HG03025 (cell line): ENCODE data around the gene CELF6.
"Not testable (repeated sequence)": the region's sequence is repeated elsewhere in the genome, so short reads cannot be mapped to it uniquely, and the experiment has no call there.

Source experiments
- ATAC-seq: cut with Tn5 transposase; IDR thresholded peaks from one replicate; pipeline ENCODE4 v1.9.1; 2021; ENCODE audit warnings: mild to moderate bottlenecking, moderate library complexity; ENCODE audit not compliant: unreplicated experiment, low FRiP score

The CELF6 gene

DNA sequence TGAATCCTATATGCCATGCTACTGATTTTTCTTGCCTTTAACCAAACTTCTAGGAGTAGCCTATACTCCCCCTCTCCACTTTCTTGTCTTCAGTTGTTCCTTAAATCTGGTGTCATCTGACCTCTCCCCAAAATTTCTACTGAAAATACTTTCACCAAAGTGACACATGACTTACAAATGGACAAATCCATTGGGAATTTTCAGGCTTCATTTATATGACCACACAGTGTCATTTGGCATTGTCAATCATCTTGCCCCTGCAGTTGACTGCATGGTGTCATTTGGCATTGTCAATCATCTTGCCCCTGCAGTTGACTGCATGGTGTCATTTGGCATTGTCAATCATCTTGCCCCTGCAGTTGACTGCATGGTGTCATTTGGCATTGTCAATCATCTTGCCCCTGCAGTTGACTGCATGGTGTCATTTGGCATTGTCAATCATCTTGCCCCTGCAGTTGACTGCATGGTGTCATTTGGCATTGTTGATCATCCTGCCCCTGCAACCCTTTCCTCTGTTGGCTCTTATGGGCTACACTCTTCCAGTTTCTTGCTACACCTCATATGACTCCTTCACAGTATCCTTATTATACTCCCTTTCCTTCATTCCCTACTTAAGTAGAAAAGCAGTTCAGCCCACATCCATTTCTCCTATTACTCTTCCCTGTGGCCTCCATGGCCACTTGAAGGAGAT lies 44.2 kb downstream of the CELF6 start:
- ATAC-seq, result not testable (repeated sequence)

- no peak for ATAC-seq
Observed at GRCh38 chr15:72272997-72273352, 47.0 kb downstream of the CELF6 start.

DNA sequence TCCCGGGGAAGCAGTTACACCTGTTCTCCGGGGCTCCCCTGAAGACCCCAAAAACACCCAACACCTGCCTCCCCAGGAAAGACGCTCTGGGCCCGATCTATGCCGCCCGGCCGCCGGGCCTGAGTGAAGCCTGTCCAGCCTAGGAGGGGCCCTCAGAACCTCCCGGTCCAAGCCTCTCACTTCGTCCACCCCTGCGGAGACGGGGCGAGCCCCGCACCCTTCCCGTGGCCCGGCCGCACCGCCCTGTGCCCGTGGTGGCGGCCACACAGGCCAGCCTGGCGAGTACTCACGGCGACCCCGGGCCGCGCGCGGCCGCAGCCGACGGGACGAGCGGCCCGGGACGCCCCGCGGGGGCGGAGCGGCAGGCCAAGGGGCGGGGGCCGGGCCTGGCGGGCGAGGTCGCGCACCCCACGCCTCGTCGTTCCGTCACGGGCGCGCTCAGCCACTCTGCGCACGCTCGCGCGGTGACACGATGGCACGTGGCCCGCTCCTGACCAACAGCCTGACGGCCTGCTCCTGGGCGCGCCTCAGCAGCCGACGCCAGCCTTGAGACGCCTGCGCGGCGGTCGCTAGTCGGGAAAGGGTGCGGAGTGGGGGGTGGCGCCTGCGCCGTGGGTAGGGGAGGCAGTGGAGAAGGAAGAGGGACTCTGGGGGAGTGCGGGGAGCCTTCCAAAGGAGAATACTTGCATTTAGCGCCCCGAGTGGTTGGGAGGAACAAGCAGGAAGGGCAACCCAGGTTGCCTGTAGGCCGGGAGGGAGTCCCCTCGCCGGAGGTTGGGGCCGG lies 47.6 kb downstream of the CELF6 start, which contains the start of gene PARP6:
Gene PARP6 (minus strand): TSS at position 342 of the 784 bp plus-strand sequence. CDS start 5,077 bp downstream, outside the sequence.
- ATAC-seq, result peak; percentile 83

- ATAC-seq, result peak; percentile 15
Observed at GRCh38 chr15:72271895-72272212, 48.1 kb downstream of the CELF6 start.

- ATAC-seq, result no peak
Observed at GRCh38 chr15:72271221-72271620, 48.7 kb downstream of the CELF6 start.

DNA sequence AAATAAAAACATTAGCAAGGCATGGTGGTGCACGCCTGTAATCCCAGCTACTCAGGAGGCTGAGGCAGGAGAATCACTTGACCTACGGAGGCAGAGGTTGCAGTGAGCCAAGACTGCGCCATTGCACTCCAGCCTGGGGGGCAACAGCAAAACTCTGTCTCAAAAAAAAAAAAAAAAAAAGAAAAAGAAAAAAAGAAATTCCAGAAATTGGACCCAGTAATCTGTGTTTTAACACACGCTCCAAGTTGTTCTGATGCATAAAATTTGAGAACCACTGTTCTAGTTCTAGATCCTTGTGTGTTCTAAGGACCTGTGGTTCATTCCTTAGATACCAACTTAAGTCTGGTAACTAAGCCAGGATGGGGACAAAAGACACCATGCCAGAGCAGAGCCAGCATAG lies 50.2 kb downstream of the CELF6 start:
- no peak for ATAC-seq

DNA sequence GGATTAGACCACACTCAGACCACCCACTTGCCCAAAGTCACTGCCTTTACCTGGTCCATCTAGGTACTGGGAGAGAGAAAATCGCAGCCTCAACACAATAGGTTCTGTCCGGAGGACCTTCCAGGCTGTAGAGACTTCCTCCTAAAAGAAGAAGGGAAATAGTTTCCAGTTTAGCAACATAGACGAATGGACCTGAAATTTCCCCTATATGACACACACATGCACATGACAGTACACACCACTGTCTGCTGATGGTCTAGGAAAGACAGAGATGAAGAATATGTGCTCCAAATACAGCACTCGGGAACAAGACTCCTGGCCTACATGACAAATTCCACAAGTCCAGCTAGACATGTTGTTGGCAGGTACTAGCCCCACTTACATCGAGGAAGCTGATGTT lies 54.9 kb downstream of the CELF6 start:
- no peak for ATAC-seq

DNA sequence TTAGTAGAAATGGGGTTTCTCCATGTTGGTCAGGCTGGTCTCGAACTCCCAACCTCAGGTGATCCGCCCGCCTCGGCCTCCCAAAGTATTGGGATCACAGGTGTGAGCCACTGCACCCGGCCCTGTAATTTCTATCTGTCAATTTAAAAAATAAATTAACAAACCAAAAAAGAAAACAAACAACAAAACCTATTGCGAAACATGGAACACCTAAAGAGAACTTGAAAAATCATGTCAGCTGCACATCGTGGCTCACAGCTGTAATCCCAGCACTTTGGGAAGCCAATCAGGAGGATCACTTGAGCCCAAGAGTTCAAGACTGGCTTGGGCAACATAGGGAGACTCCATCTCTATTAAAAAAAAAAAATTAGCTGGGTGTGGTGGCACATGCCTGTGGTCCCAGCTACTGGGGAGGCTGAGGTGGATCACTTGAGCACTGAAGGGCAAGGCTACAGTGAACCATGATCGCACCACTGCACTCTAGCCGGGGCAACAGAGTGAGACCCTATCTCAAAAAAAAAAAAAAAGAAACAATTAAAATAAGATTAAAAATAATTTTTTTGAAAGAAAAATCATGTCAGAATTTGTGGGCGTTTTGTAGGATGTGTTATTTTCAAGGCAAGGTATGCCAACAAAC lies 67.2 kb downstream of the CELF6 start:
- no peak for ATAC-seq

DNA sequence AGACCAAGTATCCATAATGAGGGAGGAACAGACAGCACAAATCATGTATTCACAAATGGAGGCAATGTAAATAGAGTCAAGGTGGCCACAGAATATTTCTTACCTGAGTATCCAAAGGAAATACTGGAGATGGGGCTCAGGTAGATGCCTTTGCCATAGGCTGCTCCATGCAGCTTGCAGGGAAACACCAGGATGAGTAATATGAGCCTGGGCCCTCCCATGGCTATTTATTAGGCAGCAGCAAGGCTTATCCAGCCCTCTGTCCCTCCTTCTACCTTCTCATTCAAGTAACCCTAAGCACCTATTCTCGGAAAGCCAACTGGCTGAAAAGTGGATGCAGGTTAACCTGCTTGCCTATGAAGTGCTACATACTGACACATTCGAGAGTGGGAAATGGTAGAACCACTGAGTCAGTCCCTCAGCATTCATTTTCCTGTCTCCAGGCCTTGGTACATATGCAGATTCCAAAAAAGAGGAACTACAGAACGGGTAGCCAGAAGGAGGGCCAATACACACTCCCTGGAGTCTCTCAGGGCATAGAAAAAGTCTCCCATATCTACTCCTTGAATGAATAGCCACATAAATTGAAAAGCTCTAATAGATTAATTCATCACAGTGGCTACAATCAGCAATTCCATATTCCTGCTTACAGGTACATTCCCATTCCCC lies 70.7 kb downstream of the CELF6 start:
- no peak for ATAC-seq

DNA sequence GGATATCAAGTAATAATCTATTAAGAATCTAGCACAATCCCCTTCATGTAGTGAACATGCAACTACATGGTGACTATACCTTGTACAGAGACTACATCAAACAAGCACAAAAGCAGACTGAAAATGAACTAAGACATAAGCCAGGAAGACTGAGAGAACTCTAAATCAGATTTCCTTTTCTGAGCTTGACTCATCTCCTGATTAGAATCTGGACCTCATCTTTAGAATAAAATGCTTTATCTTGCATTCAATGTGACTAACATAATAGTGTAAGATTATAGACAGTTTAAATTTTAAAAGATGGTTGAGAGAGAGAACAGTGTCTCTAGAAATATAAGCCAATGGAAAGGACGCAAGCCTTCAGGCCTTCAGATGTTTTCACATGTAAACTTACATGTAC lies 71.4 kb downstream of the CELF6 start:
- no peak for ATAC-seq

DNA sequence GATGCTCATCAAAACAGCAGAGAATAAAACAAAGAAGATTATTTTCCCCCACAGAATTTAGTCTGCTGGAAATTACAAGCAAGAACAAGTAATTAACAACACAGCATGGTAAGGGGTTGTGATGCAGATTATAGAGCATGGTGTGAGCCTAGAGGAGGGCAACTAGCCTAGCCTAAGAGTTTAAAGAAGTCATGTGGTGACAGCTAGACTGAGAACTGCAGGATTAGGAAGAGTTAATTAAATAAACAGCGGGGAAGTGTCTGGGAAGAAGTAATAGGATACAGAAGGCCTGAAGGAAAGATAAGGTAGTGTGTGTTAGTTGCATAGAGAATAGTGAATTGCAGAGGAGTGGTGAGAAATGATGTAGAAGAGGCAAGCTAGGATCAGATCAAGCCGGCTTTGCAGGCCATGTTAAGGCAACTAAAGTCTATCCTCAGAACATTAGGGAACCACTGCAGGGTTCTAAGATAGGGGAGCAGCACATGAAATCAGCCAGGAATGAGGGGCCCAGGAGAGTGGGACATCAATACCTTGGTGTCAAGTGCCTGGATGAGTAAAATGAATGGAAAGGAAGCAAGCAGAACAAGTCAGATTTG lies 77.1 kb downstream of the CELF6 start:
- ATAC-seq, result no peak

DNA sequence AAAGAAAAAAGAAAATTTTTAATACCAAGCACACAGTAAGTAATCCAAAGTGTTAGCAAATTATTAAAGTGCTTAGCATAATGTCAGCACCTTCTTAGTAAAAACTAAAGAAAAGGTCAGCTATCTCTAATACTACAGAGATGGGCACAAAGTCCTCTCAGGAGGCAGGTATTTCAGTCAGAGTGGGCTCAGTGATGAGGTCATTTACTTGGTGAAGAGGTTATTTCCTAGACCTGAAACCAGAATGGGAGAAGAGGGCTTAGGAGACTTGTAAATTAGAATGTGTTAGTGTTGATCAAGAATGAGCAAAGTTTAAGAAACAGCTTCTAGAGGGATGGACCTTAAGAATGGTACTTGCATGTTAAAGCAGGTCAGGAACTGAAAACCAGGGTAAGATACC lies 80.3 kb downstream of the CELF6 start:
- ATAC-seq, result no peak

DNA sequence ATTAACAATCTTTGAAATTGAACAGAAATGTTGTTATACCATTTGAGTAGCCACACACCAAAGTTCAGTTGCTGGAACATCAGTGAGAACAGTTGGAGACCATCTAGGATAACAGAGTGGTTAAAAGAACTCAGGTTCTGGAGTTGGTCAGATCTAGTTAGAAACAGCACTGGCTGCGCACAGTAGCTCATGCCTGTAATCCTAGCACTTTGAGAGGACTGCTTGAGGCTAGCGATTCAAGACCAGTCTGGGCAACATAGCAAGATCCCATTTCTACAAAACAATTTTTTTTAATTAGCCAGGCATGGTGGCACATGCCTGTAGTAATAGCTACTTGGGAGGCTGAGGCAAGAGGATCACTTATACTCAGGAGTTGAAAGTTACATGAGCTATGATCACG lies 81.4 kb downstream of the CELF6 start:
- ATAC-seq, result no peak

DNA sequence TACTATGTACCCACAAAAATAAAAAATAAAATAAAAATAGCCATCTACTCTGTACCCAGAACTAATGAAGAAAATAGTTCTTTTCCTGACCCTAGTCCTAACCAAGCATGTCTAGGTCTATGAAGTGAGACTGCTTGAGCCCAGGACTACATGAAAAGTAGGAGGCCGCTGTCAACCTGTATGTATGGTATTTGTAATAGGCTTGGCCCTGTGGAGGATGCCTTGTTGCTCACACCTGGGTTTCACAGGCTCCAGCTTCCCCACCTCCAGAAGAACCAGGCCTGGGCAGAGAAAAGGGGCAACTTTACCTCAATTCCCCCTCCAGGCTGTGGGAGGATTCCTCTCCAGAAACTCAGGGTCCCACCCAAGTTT lies 82.1 kb downstream of the CELF6 start:
- no peak for ATAC-seq

DNA sequence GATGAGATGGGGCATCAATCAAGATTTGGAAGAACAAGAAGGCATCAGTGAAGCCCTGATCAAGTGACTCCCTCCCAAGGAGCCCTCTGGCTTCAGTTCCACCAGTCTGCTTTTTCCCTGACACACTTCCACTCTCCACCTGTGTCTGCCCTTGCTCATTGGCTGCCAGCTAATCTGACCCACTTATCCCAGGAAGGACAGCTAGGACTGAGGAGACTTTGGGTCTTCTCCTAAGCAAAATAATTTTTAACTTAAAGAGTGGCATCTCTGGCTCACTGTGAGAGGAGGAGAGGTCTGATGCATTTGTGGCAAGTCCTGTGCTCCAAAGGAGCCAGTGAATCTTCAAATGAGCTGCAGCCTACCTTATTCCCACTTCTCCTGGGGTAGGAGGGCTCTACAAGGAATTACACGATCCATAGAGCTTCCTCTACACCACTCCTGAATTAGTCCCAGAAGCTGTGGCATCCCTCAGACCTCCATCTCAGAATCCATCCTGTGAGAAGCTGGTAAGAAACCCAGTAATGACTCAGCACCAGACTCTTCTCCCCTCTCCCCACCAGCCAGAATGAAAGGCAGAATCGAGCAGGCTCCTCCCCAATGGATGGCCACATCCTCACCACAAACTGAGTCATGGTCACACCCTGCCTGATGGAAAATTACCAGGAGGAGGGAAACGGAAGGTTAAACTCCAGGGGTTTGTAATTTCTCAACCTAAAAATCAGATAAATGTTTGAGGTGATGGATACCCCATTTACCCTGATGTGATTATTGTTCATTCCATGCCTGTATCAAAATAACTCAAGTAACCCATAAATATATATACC lies 82.7 kb downstream of the CELF6 start:
- no peak for ATAC-seq

- no peak for ATAC-seq
Observed at GRCh38 chr15:72236381-72237003, 83.5 kb downstream of the CELF6 start.

DNA sequence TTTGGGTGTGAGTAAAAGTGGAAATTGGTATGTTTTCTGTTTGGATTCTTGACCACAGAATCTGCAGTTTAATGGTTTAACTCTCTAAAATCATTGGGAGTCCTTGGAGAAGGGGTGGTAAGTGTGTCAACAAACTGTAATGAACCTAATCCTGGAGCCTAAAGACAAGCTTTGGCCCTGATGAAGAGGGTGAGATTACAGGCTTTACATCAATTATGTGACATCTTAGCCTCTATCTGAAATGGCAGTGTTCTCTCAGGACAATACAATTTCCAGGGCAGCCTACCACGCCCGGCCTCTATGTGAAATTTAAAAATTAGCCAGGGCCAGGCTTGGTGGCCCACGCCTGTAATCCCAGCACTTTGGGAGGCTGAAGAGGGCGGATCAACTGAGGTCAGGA lies 84.7 kb downstream of the CELF6 start:
- ATAC-seq, result no peak
